ENCODE data around the gene MLF1. TPM values are rescaled to one million over a fixed set of nuclear protein-coding genes. Genes with fewer than 3 reads are reported as not detected.

Gene MLF1
- total RNA-seq, 2 donors from 2014 or later = 7.4 to 13.5 TPM

DNA sequence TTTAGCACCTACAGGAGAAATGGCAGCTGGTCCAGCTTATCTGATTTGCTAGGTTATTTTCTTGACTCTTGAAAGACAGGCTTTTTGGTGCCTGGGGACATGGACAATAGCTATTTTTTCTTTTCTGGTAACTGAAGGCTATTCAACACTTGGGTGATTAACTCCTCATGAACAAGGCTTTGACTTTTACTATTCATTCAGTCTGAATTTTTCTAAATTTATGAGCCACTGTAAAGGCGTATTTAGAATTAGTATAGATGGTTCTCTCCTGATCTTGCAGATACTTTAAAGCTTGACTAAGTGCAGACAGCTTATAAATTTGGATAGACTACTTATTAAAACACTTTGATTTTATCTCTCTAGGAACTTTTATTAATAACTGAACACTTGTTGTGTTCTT lies 54.9 kb downstream of the MLF1 start:
- H3K36me3 Mint-ChIP-seq (ENCODE audit: low read depth) = no peaks in the 10 kb centered on the region
- DNase-seq (no peak), ATAC-seq (no peak)
- no peak overlapping the region for H3K4me3 Mint-ChIP-seq
- H3K27ac Mint-ChIP-seq = no peak overlapping the region
- peaks cover 32% of the 10 kb centered on the region for H3K27me3 Mint-ChIP-seq
- no peaks in the 10 kb centered on the region for H3K4me1 Mint-ChIP-seq
- no peaks in the 10 kb centered on the region for H3K9me3 ChIP-seq (ENCODE audit: control insufficient read depth, low read length, poor library complexity, severe bottlenecking)

GRCh38 chr3:158631981-158632380 lies 61.0 kb downstream of the MLF1 start:
- Mint-ChIP-seq H3K4me3 (no peak overlapping the region), H3K36me3 (ENCODE audit: low read depth) (no peaks in the 10 kb centered on the region), H3K27ac (no peak overlapping the region), H3K4me1 (no peaks in the 10 kb centered on the region), H3K27me3 (peaks cover 44% of the 10 kb centered on the region)
- no peaks in the 10 kb centered on the region for H3K9me3 ChIP-seq (ENCODE audit: control insufficient read depth, low read length, poor library complexity, severe bottlenecking)
- no peak for ATAC-seq
- DNase-seq = no peak

GRCh38 chr3:158640646-158641045 lies 69.7 kb downstream of the MLF1 start:
- Mint-ChIP-seq H3K27me3 (no peaks in the 10 kb centered on the region), H3K4me3 (no peak overlapping the region), H3K36me3 (ENCODE audit: low read depth) (peaks cover 3% of the 10 kb centered on the region), H3K27ac (no peak overlapping the region), H3K4me1 (peaks cover 18% of the 10 kb centered on the region)
- DNase-seq (no peak), ATAC-seq (no peak)
- H3K9me3 ChIP-seq (ENCODE audit: control insufficient read depth, low read length, poor library complexity, severe bottlenecking) = no peaks in the 10 kb centered on the region

DNA sequence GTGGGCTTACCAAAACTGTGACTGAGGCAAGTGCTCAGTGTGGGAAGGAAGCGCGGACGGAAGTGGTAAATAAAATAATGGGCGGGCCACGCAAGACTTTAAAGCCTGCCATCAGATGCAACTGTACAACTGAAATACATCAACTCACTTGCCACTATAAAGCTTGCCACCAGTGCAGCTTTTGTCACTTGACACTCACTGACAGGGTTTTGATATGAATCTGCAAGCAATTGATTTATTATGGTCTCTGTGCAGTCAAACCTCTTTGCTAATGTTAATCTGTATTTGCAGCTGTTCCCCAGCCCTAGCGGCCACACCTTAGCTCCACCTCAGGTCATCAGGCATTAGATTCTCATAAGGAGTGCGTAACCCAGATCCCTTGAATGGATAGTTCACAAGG lies 71.0 kb downstream of the MLF1 start:
- DNase-seq = no peak
- no peak overlapping the region for H3K27ac Mint-ChIP-seq
- no peaks in the 10 kb centered on the region for H3K9me3 ChIP-seq (ENCODE audit: control insufficient read depth, low read length, poor library complexity, severe bottlenecking)
- H3K27me3 Mint-ChIP-seq = no peaks in the 10 kb centered on the region
- H3K4me3 Mint-ChIP-seq = peak overlapping the region; percentile 15
- peaks cover 21% of the 10 kb centered on the region for H3K4me1 Mint-ChIP-seq
- ATAC-seq = no peak
- H3K36me3 Mint-ChIP-seq (ENCODE audit: low read depth) = peaks cover 3% of the 10 kb centered on the region

GRCh38 chr3:158642474-158643210 lies 71.6 kb downstream of the MLF1 start:
- Mint-ChIP-seq H3K36me3 (ENCODE audit: low read depth) (peaks cover 4% of the 10 kb centered on the region), H3K4me3 (no peak overlapping the region), H3K27ac (no peak overlapping the region), H3K4me1 (peaks cover 21% of the 10 kb centered on the region), H3K27me3 (no peaks in the 10 kb centered on the region)
- ATAC-seq (no peak), DNase-seq (no peak)
- H3K9me3 ChIP-seq (ENCODE audit: control insufficient read depth, low read length, poor library complexity, severe bottlenecking) = no peaks in the 10 kb centered on the region

DNA sequence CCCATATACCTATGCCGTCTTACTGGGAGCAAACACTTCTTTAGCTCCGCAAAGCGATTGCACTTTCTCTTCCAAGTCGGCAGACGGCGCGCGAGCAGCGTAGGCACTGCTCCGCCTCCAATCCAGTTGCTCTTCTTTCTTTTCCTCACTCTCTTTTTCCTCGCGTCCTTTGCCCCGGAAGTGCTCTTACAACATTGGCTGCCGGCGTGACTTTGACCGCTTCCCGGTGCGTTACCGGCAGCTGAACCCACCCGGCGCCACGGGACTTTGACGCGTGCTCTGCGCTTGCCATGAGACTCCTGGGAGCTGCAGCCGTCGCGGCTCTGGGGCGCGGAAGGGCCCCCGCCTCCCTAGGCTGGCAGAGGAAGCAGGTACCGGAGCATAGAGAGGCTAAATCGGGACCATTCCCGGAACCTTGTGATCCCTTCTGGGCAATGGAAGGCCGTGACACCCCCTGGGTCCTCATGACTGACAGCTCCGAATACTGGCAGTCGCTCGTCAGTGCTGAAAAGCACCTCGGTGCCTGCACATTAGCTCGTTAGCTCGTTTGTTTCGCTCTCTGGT lies 73.4 kb downstream of the MLF1 start, which contains the start of gene GFM1:
GFM1 (plus strand) TSS at position 183 of the 564 bp plus-strand sequence; CDS start at position 291, 108 bp downstream.
- peaks cover 7% of the 10 kb centered on the region for H3K36me3 Mint-ChIP-seq (ENCODE audit: low read depth)
- H3K4me3 Mint-ChIP-seq = peak within 1 kb of the TSS; percentile 99
- peak; percentile 78 to 82 (median 79) for DNase-seq
- peak; percentile 96 for ATAC-seq
- no peaks in the 10 kb centered on the region for H3K27me3 Mint-ChIP-seq
- H3K9me3 ChIP-seq (ENCODE audit: control insufficient read depth, low read length, poor library complexity, severe bottlenecking) = no peaks in the 10 kb centered on the region
- peak within 1 kb of the TSS; percentile 96 for H3K27ac Mint-ChIP-seq
- peaks cover 25% of the 10 kb centered on the region for H3K4me1 Mint-ChIP-seq

GRCh38 chr3:158649791-158650190 lies 78.8 kb downstream of the MLF1 start:
- ATAC-seq = no peak
- peaks cover 4% of the 10 kb centered on the region for H3K36me3 Mint-ChIP-seq (ENCODE audit: low read depth)

DNA sequence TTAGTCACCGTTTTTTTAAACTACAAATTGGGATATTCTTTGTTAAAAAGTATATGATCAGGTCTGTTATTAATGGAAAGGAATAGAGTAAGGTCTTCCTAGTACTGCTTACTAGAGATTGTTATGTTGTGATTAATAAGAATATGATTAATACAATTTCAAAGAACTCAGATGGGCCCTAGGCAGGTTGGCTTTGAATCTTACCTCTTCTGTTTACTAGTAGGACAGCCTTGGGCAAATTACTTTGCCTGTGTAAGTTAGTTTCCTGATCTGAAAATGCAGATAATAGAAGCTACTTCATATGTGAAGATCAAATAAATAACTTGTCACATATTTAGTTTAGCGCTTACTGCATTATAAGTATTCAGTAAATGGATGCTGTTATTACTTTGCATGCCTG lies 80.2 kb downstream of the MLF1 start:
- ATAC-seq = no peak
- no peak for DNase-seq
- H3K27me3 Mint-ChIP-seq = no peaks in the 10 kb centered on the region
- no peaks in the 10 kb centered on the region for H3K9me3 ChIP-seq (ENCODE audit: control insufficient read depth, low read length, poor library complexity, severe bottlenecking)
- peaks cover 9% of the 10 kb centered on the region for H3K4me1 Mint-ChIP-seq
- H3K36me3 Mint-ChIP-seq (ENCODE audit: low read depth) = peaks cover 4% of the 10 kb centered on the region
- H3K4me3 Mint-ChIP-seq = no peak overlapping the region
- H3K27ac Mint-ChIP-seq = no peak overlapping the region

More at GRCh38 chr3:158649791-158650190, 78.8 kb downstream of the MLF1 start:
- H3K4me3 Mint-ChIP-seq = no peak overlapping the region
- H3K9me3 ChIP-seq (ENCODE audit: control insufficient read depth, low read length, poor library complexity, severe bottlenecking) = no peaks in the 10 kb centered on the region
- peak overlapping the region; percentile 24 for H3K27ac Mint-ChIP-seq
- H3K4me1 Mint-ChIP-seq = peaks cover 17% of the 10 kb centered on the region
- no peak for DNase-seq
- H3K27me3 Mint-ChIP-seq = no peaks in the 10 kb centered on the region

GRCh38 chr3:158652463-158652862 lies 81.5 kb downstream of the MLF1 start:
- DNase-seq = no peak
- H3K27ac Mint-ChIP-seq = no peak overlapping the region
- peaks cover 4% of the 10 kb centered on the region for H3K36me3 Mint-ChIP-seq (ENCODE audit: low read depth)

More at GRCh38 chr3:158652463-158652862, 81.5 kb downstream of the MLF1 start:
- no peak overlapping the region for H3K4me3 Mint-ChIP-seq
- no peaks in the 10 kb centered on the region for H3K9me3 ChIP-seq (ENCODE audit: control insufficient read depth, low read length, poor library complexity, severe bottlenecking)
- no peak for ATAC-seq
- H3K27me3 Mint-ChIP-seq = no peaks in the 10 kb centered on the region
- H3K4me1 Mint-ChIP-seq = peaks cover 10% of the 10 kb centered on the region

Other genes with a start within 250 kb of the MLF1 start
- 10 to 100 TPM; 37.6 to 38.3 TPM for gene GFM1, start 73.3 kb downstream of the MLF1 start, total RNA-seq
- 1 to 10 TPM; 3.6 to 5.6 TPM for gene LXN, start 101.5 kb downstream of the MLF1 start, total RNA-seq
- not detected for gene RARRES1, start 161.3 kb downstream of the MLF1 start, total RNA-seq
- gene MFSD1, start 230.9 kb downstream of the MLF1 start, total RNA-seq = 10 to 100 TPM; 25.1 to 78.2 TPM

All from T-helper 17 cell (primary cell).